Activated CD8-positive, alpha-beta T cell treated with anti-CD3 and anti-CD28 coated beads for 36 hours (primary cell): ENCODE data around the gene TRIP10. TPM values are rescaled to one million over a fixed set of nuclear protein-coding genes. Genes with fewer than 3 reads are reported as not detected.

Experiments used
- ATAC-seq: fragments of 200-7000 bp; cut with Tn5 transposase; one replicate; pipeline ENCODE4 v1.10.0; 2021; ENCODE audit warnings: mild to moderate bottlenecking, moderate library complexity
- CTCF ChIA-PET: fragments of 350-600 bp; sonication (Branson Sonifier 250); formaldehyde crosslinking; loops from one replicate; lab custom pipeline; 2021; ENCODE audit warnings: antibody characterized with exemption; lab: Charles Lee
- POLR2A ChIA-PET: fragments of 350-600 bp; sonication (Branson Sonifier 250); formaldehyde crosslinking; loops from one replicate; lab custom pipeline; 2021; ENCODE audit warnings: antibody characterized with exemption; lab: Charles Lee
- DNase-seq: peaks from one replicate; pipeline ENCODE4 v3.0.0-alpha.2; 2020
- H3K27ac Mint-ChIP-seq: one replicate; pipeline ENCODE4 v1.8.0; 2021; ENCODE audit warnings: mild to moderate bottlenecking, mixed read lengths
- H3K27me3 Mint-ChIP-seq: one replicate; pipeline ENCODE4 v1.8.0; 2021; ENCODE audit warnings: mixed read lengths
- H3K36me3 Mint-ChIP-seq: one replicate; pipeline ENCODE4 v1.8.0; 2021; ENCODE audit warnings: low read depth, mixed read lengths
- H3K4me1 Mint-ChIP-seq: one replicate; pipeline ENCODE4 v1.8.0; 2021; ENCODE audit warnings: low read depth, mixed read lengths
- H3K4me3 Mint-ChIP-seq: one replicate; pipeline ENCODE4 v1.8.0; 2021; ENCODE audit warnings: mild to moderate bottlenecking, moderate library complexity, mixed read lengths
- H3K9me3 Mint-ChIP-seq: one replicate; pipeline ENCODE4 v1.8.0; 2021; ENCODE audit warnings: mixed read lengths
- CTCF ChIP-seq: fragments of 200-600 bp; IDR thresholded peaks from one replicate; pipeline ENCODE4 v1.8.0; 2022; ENCODE audit warnings: antibody characterized with exemption, mild to moderate bottlenecking
- intact Hi-C: fragments of 100-400 bp; cut with micrococcal nuclease; formaldehyde crosslinking; loops from one replicate; pipeline ENCODE4 v1.10.0; 2022
- total RNA-seq, 2 experiments: library from RNA; stranded (reverse); gene quantifications; one replicate each; pipeline ENCODE4 v1.2.3, GENCODE V29; 2021

TRIP10 gene
- total RNA-seq, 2 experiments from 2014 or later = 33.8 to 34.3 TPM

GRCh38 chr19:6751189-6751588 is 11.7 kb downstream of the TRIP10 start:
- intact Hi-C loops = no loop called here
- DNase-seq = no peak
- no peak for TF ChIP-seq CTCF
- Mint-ChIP-seq H3K36me3 (peaks cover 52% of the 10 kb centered on the region), H3K4me3 (no peak overlapping the region), H3K27me3 (no peaks in the 10 kb centered on the region), H3K4me1 (peaks cover 9% of the 10 kb centered on the region), H3K9me3 (no peaks in the 10 kb centered on the region), H3K27ac (no peak overlapping the region)
- POLR2A ChIA-PET = no interaction called here
- ATAC-seq = no peak
- CTCF ChIA-PET = no interaction called here

GRCh38 chr19:6752256-6753177 is 13.0 kb downstream of the TRIP10 start:
- intact Hi-C loops = no loop called here
- Mint-ChIP-seq H3K4me1 (peaks cover 12% of the 10 kb centered on the region), H3K9me3 (no peaks in the 10 kb centered on the region), H3K36me3 (peaks cover 44% of the 10 kb centered on the region), H3K4me3 (peak overlapping the region; percentile 68), H3K27ac (no peak overlapping the region), H3K27me3 (no peaks in the 10 kb centered on the region)
- ChIA-PET CTCF (interaction anchor here (1.0 kb wide), 1 partner anchor 17 kb away, joined by 4 read pairs; no protein-coding TSS in a partner anchor), POLR2A (interaction anchor here (0.6 to 1.2 kb wide), 5 partner anchors 8 to 20 kb away, joined by 3 to 5 read pairs (median 3); partner anchors contain the start of gene VAV1)
- DNase-seq (no peak), ATAC-seq (no peak)
- TF ChIP-seq CTCF = no peak

- CTCF ChIA-PET = interaction anchor here (1.0 kb wide), 1 partner anchor 16 kb away, joined by 4 read pairs; no protein-coding TSS in a partner anchor
- no peak for TF ChIP-seq CTCF
- Mint-ChIP-seq H3K36me3 (peaks cover 39% of the 10 kb centered on the region), H3K9me3 (no peaks in the 10 kb centered on the region), H3K27ac (peak overlapping the region; percentile 86), H3K4me1 (peaks cover 14% of the 10 kb centered on the region), H3K4me3 (peak overlapping the region; percentile 68), H3K27me3 (no peaks in the 10 kb centered on the region)
- POLR2A ChIA-PET = interaction anchor here (0.6 to 1.5 kb wide), 5 partner anchors 9 to 16 kb away, joined by 3 to 5 read pairs (median 3); no protein-coding TSS in a partner anchor
- intact Hi-C loops = no loop called here
- ATAC-seq (peak; percentile 97), DNase-seq (peak; percentile 91)
Measured at GRCh38 chr19:6753178-6754031, 13.9 kb downstream of the TRIP10 start.

- CTCF ChIA-PET = interaction anchor here (1.5 kb wide), 1 partner anchor 109 kb away, joined by 5 read pairs; no protein-coding TSS in a partner anchor
- H3K9me3 Mint-ChIP-seq = no peaks in the 10 kb centered on the region
- H3K27ac Mint-ChIP-seq = no peak overlapping the region
Measured at GRCh38 chr19:6754136-6754535, 14.7 kb downstream of the TRIP10 start.

More at GRCh38 chr19:6754136-6754535, 14.7 kb downstream of the TRIP10 start:
- Mint-ChIP-seq H3K4me3 (no peak overlapping the region), H3K36me3 (peaks cover 44% of the 10 kb centered on the region), H3K27me3 (no peaks in the 10 kb centered on the region), H3K4me1 (peaks cover 14% of the 10 kb centered on the region)
- DNase-seq (no peak), ATAC-seq (no peak)
- TF ChIP-seq CTCF = no peak
- POLR2A ChIA-PET = interaction anchor here (1.1 to 1.5 kb wide), 2 partner anchors 14 to 16 kb away, joined by 3 to 5 read pairs; no protein-coding TSS in a partner anchor
- intact Hi-C loops = no loop called here
